HG03097 (cell line): ENCODE data around the gene SLC26A3.

Source experiments
- ATAC-seq: cut with Tn5 transposase; IDR thresholded peaks from one replicate; pipeline ENCODE4 v1.9.1; 2021; ENCODE audit not compliant: unreplicated experiment, low FRiP score

Gene SLC26A3

GRCh38 chr7:107818622-107819021 is 15.6 kb upstream of the SLC26A3 start:
- no peak for ATAC-seq

GRCh38 chr7:107816011-107816566 is 13.1 kb upstream of the SLC26A3 start:
- no peak for ATAC-seq

GRCh38 chr7:107815254-107815882 is 12.3 kb upstream of the SLC26A3 start:
- no peak for ATAC-seq

GRCh38 chr7:107813524-107813923 is 10.5 kb upstream of the SLC26A3 start:
- ATAC-seq: no peak

- no peak for ATAC-seq
These were observed 8.9 kb upstream of the SLC26A3 start for GRCh38 chr7:107811934-107812333.

GRCh38 chr7:107810626-107811025 is 7.6 kb upstream of the SLC26A3 start:
- ATAC-seq: no peak

- ATAC-seq: no peak
These were observed 6.2 kb upstream of the SLC26A3 start for GRCh38 chr7:107809179-107809578.

GRCh38 chr7:107799647-107800264 is 3.3 kb downstream of the SLC26A3 start:
- no peak for ATAC-seq

- no peak for ATAC-seq
These were observed 10.7 kb downstream of the SLC26A3 start for GRCh38 chr7:107792364-107792763.

GRCh38 chr7:107789647-107790046 is 13.4 kb downstream of the SLC26A3 start:
- no peak for ATAC-seq

- no peak for ATAC-seq
These were observed 14.4 kb downstream of the SLC26A3 start for GRCh38 chr7:107788662-107789061.

GRCh38 chr7:107788216-107788615 is 14.8 kb downstream of the SLC26A3 start:
- ATAC-seq: no peak

- no peak for ATAC-seq
These were observed 17.1 kb downstream of the SLC26A3 start for GRCh38 chr7:107785926-107786325.

GRCh38 chr7:107785170-107785569 is 17.9 kb downstream of the SLC26A3 start:
- ATAC-seq: no peak

GRCh38 chr7:107783648-107784047 is 19.4 kb downstream of the SLC26A3 start:
- ATAC-seq: no peak

GRCh38 chr7:107782374-107782773 is 20.6 kb downstream of the SLC26A3 start:
- no peak for ATAC-seq

- no peak for ATAC-seq
These were observed 23.4 kb downstream of the SLC26A3 start for GRCh38 chr7:107779647-107780099.

GRCh38 chr7:107778283-107778682 is 24.7 kb downstream of the SLC26A3 start:
- ATAC-seq: no peak

- ATAC-seq: no peak
These were observed 25.3 kb downstream of the SLC26A3 start for GRCh38 chr7:107777702-107778101.

- no peak for ATAC-seq
These were observed 30.0 kb downstream of the SLC26A3 start for GRCh38 chr7:107773027-107773426.

- ATAC-seq: no peak
These were observed 34.8 kb downstream of the SLC26A3 start for GRCh38 chr7:107768263-107768662.

GRCh38 chr7:107767391-107767790 is 35.6 kb downstream of the SLC26A3 start:
- no peak for ATAC-seq
